MM.1S (cell line): ENCODE data around the gene CLEC16A.

Experiments used
- DNase-seq: peaks from one replicate; pipeline ENCODE4 v3.0.0-alpha.2; 2015
- H2AFZ ChIP-seq: fragments of 300-600 bp; sonication (generic); 2 replicates; pipeline ENCODE4 v1.6.0; 2016; ENCODE audit warnings: antibody characterized with exemption, low read length
- H3F3A ChIP-seq: fragments of 300-600 bp; sonication (generic); 2 replicates; pipeline ENCODE4 v1.6.1; 2016; ENCODE audit warnings: mild to moderate bottlenecking, antibody characterized with exemption, low read length, moderate library complexity, mixed read lengths; ENCODE audit not compliant: insufficient read depth
- H3K27ac ChIP-seq: fragments of 300-600 bp; sonication (generic); 2 replicates; pipeline ENCODE4 v1.5.1; 2016; ENCODE audit warnings: mild to moderate bottlenecking, low read length
- H3K27me3 ChIP-seq: fragments of 300-600 bp; sonication (generic); replicated peaks from 2 replicates; pipeline ENCODE4 v1.6.0; 2016; ENCODE audit warnings: low read length; ENCODE audit not compliant: insufficient read depth
- H3K36me3 ChIP-seq: fragments of 300-600 bp; sonication (generic); replicated peaks from 2 replicates; pipeline ENCODE4 v1.6.1; 2016; ENCODE audit warnings: mild to moderate bottlenecking, low read length, mixed read lengths; ENCODE audit not compliant: insufficient read depth
- H3K4me1 ChIP-seq: fragments of 300-600 bp; sonication (generic); 2 replicates; pipeline ENCODE4 v1.6.1; 2016; ENCODE audit warnings: low read length, mixed read lengths
- H3K4me2 ChIP-seq: fragments of 300-600 bp; sonication (generic); 2 replicates; pipeline ENCODE4 v1.6.0; 2016; ENCODE audit warnings: low read depth, low read length
- H3K4me3 ChIP-seq: fragments of 300-600 bp; sonication (generic); 2 replicates; pipeline ENCODE4 v1.5.1; 2016; ENCODE audit warnings: low read length, mixed read lengths
- H3K79me2 ChIP-seq: fragments of 300-600 bp; sonication (generic); 2 replicates; pipeline ENCODE4 v1.6.1; 2016; ENCODE audit warnings: mixed run types, low read length, mixed read lengths
- H3K9ac ChIP-seq: fragments of 300-600 bp; sonication (generic); 2 replicates; pipeline ENCODE4 v1.6.1; 2016; ENCODE audit warnings: low read length, mixed read lengths
- H3K9me2 ChIP-seq: fragments of 300-600 bp; sonication (generic); replicated peaks from 2 replicates; pipeline ENCODE4 v1.6.1; 2016; ENCODE audit warnings: mild to moderate bottlenecking, low read length, mixed read lengths; ENCODE audit not compliant: insufficient read depth
- H3K9me3 ChIP-seq: fragments of 300-600 bp; sonication (generic); replicated peaks from 2 replicates; pipeline ENCODE4 v1.6.1; 2016; ENCODE audit warnings: mild to moderate bottlenecking, low read length, mixed read lengths; ENCODE audit not compliant: insufficient read depth
- H4K20me1 ChIP-seq: fragments of 300-600 bp; sonication (generic); 2 replicates; pipeline ENCODE4 v1.6.1; 2016; ENCODE audit warnings: mild to moderate bottlenecking, low read length, moderate library complexity, mixed read lengths; ENCODE audit not compliant: insufficient read depth
- CTCF ChIP-seq: fragments of 300-600 bp; sonication (generic); IDR thresholded peaks from 2 replicates; pipeline ENCODE4 v1.5.1; 2016; ENCODE audit warnings: antibody characterized with exemption, low read length, mixed read lengths
- EZH2 ChIP-seq: fragments of 300-600 bp; sonication (generic); optimal IDR thresholded peaks from 2 replicates; pipeline ENCODE3; 2017; ENCODE audit warnings: low read depth, mild to moderate bottlenecking, antibody characterized with exemption, low read length, mixed read lengths
- EZH2phosphoT487 ChIP-seq: fragments of 300-600 bp; sonication (generic); IDR thresholded peaks from 2 replicates; pipeline ENCODE4 v1.6.1; 2018; ENCODE audit warnings: antibody characterized with exemption, low read length

CLEC16A gene

GRCh38 chr16:10906482-10906881 is 37.9 kb upstream of the CLEC16A start:
- H3K27ac ChIP-seq = no peak overlapping the region
- no peaks in the 10 kb centered on the region for H3K9me2 ChIP-seq
- H4K20me1 ChIP-seq = no peaks in the 10 kb centered on the region
- peaks cover 6% of the 10 kb centered on the region for H3K36me3 ChIP-seq
- H3F3A ChIP-seq = no peaks in the 10 kb centered on the region
- no peaks in the 10 kb centered on the region for H3K9me3 ChIP-seq
- H3K27me3 ChIP-seq = no peaks in the 10 kb centered on the region
- no peaks in the 10 kb centered on the region for H3K79me2 ChIP-seq
- no peak for TF ChIP-seq CTCF
- H2AFZ ChIP-seq = no peak overlapping the region
- H3K4me1 ChIP-seq = no peaks in the 10 kb centered on the region
- no peak overlapping the region for H3K9ac ChIP-seq
- H3K4me3 ChIP-seq = no peak overlapping the region
- no peak overlapping the region for H3K4me2 ChIP-seq
- no peak for DNase-seq

GRCh38 chr16:10906914-10907756 is 37.2 kb upstream of the CLEC16A start:
- Histone ChIP-seq H3K27ac (no peak overlapping the region), H3K9ac (no peak overlapping the region), H3K27me3 (no peaks in the 10 kb centered on the region), H3K4me3 (no peak overlapping the region), H3K79me2 (no peaks in the 10 kb centered on the region), H3K4me1 (no peaks in the 10 kb centered on the region), H3F3A (no peaks in the 10 kb centered on the region), H3K4me2 (no peak overlapping the region), H3K36me3 (peaks cover 6% of the 10 kb centered on the region), H2AFZ (no peak overlapping the region), H3K9me3 (no peaks in the 10 kb centered on the region), H3K9me2 (no peaks in the 10 kb centered on the region), H4K20me1 (no peaks in the 10 kb centered on the region)
- no peak for DNase-seq
- TF ChIP-seq EZH2 (no peak), EZH2phosphoT487 (no peak), CTCF (no peak)

DNA sequence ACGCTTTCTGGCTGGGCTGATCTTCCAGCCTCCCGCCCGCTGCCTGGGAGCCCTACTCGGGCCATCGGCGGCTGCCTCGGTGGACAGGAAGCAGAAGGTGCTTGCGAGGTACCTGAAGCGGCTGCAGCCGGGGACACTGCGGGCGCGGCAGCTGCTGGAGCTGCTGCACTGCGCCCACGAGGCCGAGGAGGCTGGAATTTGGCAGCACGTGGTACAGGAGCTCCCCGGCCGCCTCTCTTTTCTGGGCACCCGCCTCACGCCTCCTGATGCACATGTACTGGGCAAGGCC is 36.7 kb upstream of the CLEC16A start:
- no peaks in the 10 kb centered on the region for H4K20me1 ChIP-seq
- TF ChIP-seq CTCF (no peak), EZH2 (no peak), EZH2phosphoT487 (no peak)
- no peak overlapping the region for H3K4me3 ChIP-seq
- no peaks in the 10 kb centered on the region for H3K4me1 ChIP-seq
- H3K79me2 ChIP-seq = no peaks in the 10 kb centered on the region
- DNase-seq = no peak
- no peaks in the 10 kb centered on the region for H3F3A ChIP-seq
- no peak overlapping the region for H2AFZ ChIP-seq
- no peaks in the 10 kb centered on the region for H3K9me3 ChIP-seq
- no peak overlapping the region for H3K9ac ChIP-seq
- no peaks in the 10 kb centered on the region for H3K9me2 ChIP-seq
- H3K27ac ChIP-seq = no peak overlapping the region
- H3K4me2 ChIP-seq = no peak overlapping the region
- peaks cover 6% of the 10 kb centered on the region for H3K36me3 ChIP-seq
- no peaks in the 10 kb centered on the region for H3K27me3 ChIP-seq
